Right lobe of liver (tissue), 6 donors: ENCODE results near the gene LRP1. TPM values are rescaled to one million over a fixed set of nuclear protein-coding genes. Genes with fewer than 3 reads are reported as not detected.

Experiments
- ATAC-seq, 4 donors: fragments of 200-7000 bp; cut with Tn5 transposase; one replicate each; pipeline ENCODE4 v1.9.1; 2020; ENCODE audit warnings: mild to moderate bottlenecking in 4 of 4, moderate library complexity in 4 of 4
- DNase-seq, 3 donors: peaks; one replicate each; pipeline ENCODE4 v3.0.0-alpha.2; 2020
- H3K27ac ChIP-seq, 3 donors: fragments of 200-600 bp; one replicate each; pipeline ENCODE4 v1.8.0; 2022
- H3K27me3 ChIP-seq, 2 donors: fragments of 200-600 bp; one replicate each; pipeline ENCODE4 v1.8.0; 2022
- H3K36me3 ChIP-seq, 4 donors: fragments of 200-600 bp; sonication (generic) in 1 of 4; one replicate each; pipeline versions ENCODE4 v1.5.1 to v1.8.0; 2017 to 2022; ENCODE audit warnings: control low read depth in 1 of 4
- H3K4me1 ChIP-seq, 4 donors: fragments of 200-600 bp; sonication (generic) in 1 of 4; one replicate each; pipeline versions ENCODE4 v1.5.1 to v1.8.0; 2017 to 2022; ENCODE audit warnings: control low read depth in 1 of 4
- H3K4me3 ChIP-seq, 3 donors: fragments of 200-600 bp; one replicate each; pipeline ENCODE4 v1.8.0; 2022
- H3K9me3 ChIP-seq, 4 donors: fragments of 200-600 bp; sonication (generic) in 1 of 4; one replicate each; pipeline versions ENCODE4 v1.5.1 to v1.8.0; 2017 to 2022; ENCODE audit warnings: control low read depth in 1 of 4
- POLR2A ChIP-seq: fragments of 450-650 bp; IDR thresholded peaks from one replicate; pipeline ENCODE4 v1.6.1; 2017; ENCODE audit warnings: antibody characterized with exemption, mild to moderate bottlenecking
- WGBS: methylation state at CpG from one replicate; pipeline ENCODE4 v1.1.6; 2018; ENCODE audit warnings: low coverage, low lambda C conversion rate; ENCODE audit not compliant: insufficient coverage; ENCODE audit errors: missing lambda C conversion rate; 5-methylcytosine and 5-hydroxymethylcytosine counted together
- intact Hi-C, 2 donors: fragments of 100-400 bp; cut with DNase I; formaldehyde crosslinking; loops; one replicate each; pipeline versions ENCODE4 v1.11.2 to v1.14.1; 2022
- total RNA-seq, 6 experiments: library from RNA; depleted of rRNA in 2 of 6; stranded (reverse); fragments of >200 nt in 2 of 6; fragmentation: NEBNext Ultra II Directional in 3 of 6; extraction: Animal tissue kit (Norgen Biotek cat#: 25700) in 3 of 6; gene quantifications; one replicate each; pipeline versions ENCODE4 v1.1.0 to v1.2.4, GENCODE V29; 2016 to 2023
- TF ChIP-seq, protein P1 (sequence below), 4 donors: fragments of 200-600 bp in 3 of 4; fragments of 450-650 bp in 1 of 4; IDR thresholded peaks; one replicate each; pipeline versions ENCODE4 v1.5.1 to v1.8.0; 2016 to 2022; ENCODE audit warnings: antibody characterized with exemption in 4 of 4, mild to moderate bottlenecking in 2 of 4
- donor health status: DM: no; HTN: yes; CAD: no.
- donor health status: DM: no; HTN: no; CAD: no.
- donor health status: DM: no; HTN: no; CAD: no.
- donor health status: DM: no; HTN: yes; CAD: no.
- donor health status: DM: no; HTN: yes; CAD: no.

The LRP1 gene
- total RNA-seq, 6 experiments from 2014 or later = 268 to 387 (median 301) TPM

DNA sequence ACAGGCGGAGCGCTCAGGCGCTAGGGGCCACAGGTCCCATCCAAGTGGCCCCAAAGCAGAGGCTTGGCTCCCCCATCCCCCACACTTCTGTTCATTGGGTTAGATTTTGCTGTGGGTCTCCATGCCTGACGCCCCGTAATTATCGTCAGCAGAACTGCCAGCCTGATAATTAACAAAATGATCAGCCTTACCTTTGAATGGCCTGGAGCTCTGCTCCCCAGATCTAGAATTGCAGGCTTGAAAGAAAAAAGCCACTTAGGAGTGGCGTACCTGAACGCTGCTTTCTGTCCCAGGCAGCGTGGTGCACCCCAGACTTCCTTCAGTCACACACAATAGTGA, 47.8 kb downstream of the LRP1 start:
- ATAC-seq = no peak
- no peak overlapping the region for H3K27ac ChIP-seq

DNA sequence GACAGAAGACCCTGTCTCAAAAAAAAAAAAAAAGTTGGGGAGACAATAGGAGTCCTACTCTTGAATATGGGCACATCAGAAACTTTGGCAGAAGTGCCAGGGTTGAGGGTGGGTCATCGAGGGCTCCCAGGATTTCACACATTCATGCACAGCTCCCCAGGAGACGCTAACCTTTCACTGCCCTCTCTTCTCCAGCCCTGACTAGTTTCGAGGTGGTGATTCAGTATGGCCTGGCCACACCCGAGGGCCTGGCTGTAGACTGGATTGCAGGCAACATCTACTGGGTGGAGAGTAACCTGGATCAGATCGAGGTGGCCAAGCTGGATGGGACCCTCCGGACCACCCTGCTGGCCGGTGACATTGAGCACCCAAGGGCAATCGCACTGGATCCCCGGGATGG, 48.6 kb downstream of the LRP1 start:
- Histone ChIP-seq H3K4me1 (no peaks in the 10 kb centered on the region), H3K4me3 (no peak overlapping the region), H3K27ac (no peak overlapping the region), H3K27me3 (no peaks in the 10 kb centered on the region), H3K9me3 (no peaks in the 10 kb centered on the region), H3K36me3 (peaks cover 0 to 95% (median 65%) of the 10 kb centered on the region in 4 donors)
- 80% methylated on average over 1 of the region's 9 CpGs for WGBS
- peak in 1 of 3 donors; percentile 19 for DNase-seq
- no peak for TF ChIP-seq POLR2A
- TF ChIP-seq, protein P1, sequence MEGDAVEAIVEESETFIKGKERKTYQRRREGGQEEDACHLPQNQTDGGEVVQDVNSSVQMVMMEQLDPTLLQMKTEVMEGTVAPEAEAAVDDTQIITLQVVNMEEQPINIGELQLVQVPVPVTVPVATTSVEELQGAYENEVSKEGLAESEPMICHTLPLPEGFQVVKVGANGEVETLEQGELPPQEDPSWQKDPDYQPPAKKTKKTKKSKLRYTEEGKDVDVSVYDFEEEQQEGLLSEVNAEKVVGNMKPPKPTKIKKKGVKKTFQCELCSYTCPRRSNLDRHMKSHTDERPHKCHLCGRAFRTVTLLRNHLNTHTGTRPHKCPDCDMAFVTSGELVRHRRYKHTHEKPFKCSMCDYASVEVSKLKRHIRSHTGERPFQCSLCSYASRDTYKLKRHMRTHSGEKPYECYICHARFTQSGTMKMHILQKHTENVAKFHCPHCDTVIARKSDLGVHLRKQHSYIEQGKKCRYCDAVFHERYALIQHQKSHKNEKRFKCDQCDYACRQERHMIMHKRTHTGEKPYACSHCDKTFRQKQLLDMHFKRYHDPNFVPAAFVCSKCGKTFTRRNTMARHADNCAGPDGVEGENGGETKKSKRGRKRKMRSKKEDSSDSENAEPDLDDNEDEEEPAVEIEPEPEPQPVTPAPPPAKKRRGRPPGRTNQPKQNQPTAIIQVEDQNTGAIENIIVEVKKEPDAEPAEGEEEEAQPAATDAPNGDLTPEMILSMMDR (IDR thresholded peaks at IDR 0.05) = no peak
- intact Hi-C loops = no loop called here
- ATAC-seq = no peak

More for the DNA sequence above, 47.8 kb downstream of the LRP1 start:
- H3K27me3 ChIP-seq = no peaks in the 10 kb centered on the region
- peaks cover 0 to 92% (median 65%) of the 10 kb centered on the region in 4 donors for H3K36me3 ChIP-seq
- TF ChIP-seq, protein P1 (IDR thresholded peaks at IDR 0.05) = no peak
- no peak for TF ChIP-seq POLR2A
- DNase-seq = no peak
- intact Hi-C loops = no loop called here
- H3K4me1 ChIP-seq = no peaks in the 10 kb centered on the region
- no peak overlapping the region for H3K4me3 ChIP-seq
- no peaks in the 10 kb centered on the region for H3K9me3 ChIP-seq
- 80% methylated on average over 1 of the region's 9 CpGs for WGBS

DNA sequence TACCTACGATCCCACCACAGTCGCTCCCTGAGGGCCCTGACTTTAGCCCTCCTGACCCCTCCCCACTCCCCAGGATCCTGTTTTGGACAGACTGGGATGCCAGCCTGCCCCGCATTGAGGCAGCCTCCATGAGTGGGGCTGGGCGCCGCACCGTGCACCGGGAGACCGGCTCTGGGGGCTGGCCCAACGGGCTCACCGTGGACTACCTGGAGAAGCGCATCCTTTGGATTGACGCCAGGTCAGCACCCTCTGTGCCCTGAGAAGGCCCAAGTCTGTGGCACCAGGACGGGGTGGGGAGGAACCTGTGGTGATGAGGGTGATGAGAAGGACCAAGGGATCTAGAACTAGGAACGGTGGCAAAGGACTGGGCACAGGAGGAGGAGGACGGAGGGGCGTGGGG, 49.1 kb downstream of the LRP1 start:
- no peaks in the 10 kb centered on the region for H3K9me3 ChIP-seq
- intact Hi-C loops = no loop called here
- ATAC-seq = no peak
- peaks cover 0 to 97% (median 67%) of the 10 kb centered on the region in 4 donors for H3K36me3 ChIP-seq
- TF ChIP-seq, protein P1 (IDR thresholded peaks at IDR 0.05) = no peak
- TF ChIP-seq POLR2A = no peak
- no peak overlapping the region for H3K27ac ChIP-seq
- no peaks in the 10 kb centered on the region for H3K27me3 ChIP-seq
- peak in 2 of 3 donors; percentile 20 to 57 for DNase-seq
- WGBS = 81% methylated on average over 5 of the region's 16 CpGs
- no peak overlapping the region for H3K4me3 ChIP-seq
- H3K4me1 ChIP-seq = no peaks in the 10 kb centered on the region

DNA sequence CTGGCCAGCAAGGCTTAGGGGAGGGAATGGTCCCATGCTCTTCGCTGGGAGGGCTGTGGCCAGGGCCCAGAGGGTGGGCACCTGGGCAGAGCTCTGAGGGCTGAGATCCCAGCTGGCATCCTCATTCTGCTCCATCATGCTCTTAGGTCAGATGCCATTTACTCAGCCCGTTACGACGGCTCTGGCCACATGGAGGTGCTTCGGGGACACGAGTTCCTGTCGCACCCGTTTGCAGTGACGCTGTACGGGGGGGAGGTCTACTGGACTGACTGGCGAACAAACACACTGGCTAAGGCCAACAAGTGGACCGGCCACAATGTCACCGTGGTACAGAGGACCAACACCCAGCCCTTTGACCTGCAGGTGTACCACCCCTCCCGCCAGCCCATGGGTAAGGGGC, 49.9 kb downstream of the LRP1 start:
- TF ChIP-seq, protein P1 (IDR thresholded peaks at IDR 0.05) = no peak
- TF ChIP-seq POLR2A = no peak
- Histone ChIP-seq H3K27me3 (no peaks in the 10 kb centered on the region), H3K4me1 (no peaks in the 10 kb centered on the region), H3K36me3 (peaks cover 0 to 95% (median 65%) of the 10 kb centered on the region in 4 donors), H3K4me3 (no peak overlapping the region), H3K9me3 (no peaks in the 10 kb centered on the region), H3K27ac (no peak overlapping the region)
- WGBS = no CpG with 5 or more reads among the region's 14 CpGs
- intact Hi-C loops = no loop called here
- DNase-seq = peak in 2 of 3 donors; percentile 17 to 53
- no peak for ATAC-seq
